ENCODE results near the gene MAP3K5.

MAP3K5 gene

GRCh38 chr6:136672144-136672543 is 120.1 kb downstream of the MAP3K5 start:
- in situ Hi-C loops (cut with MboI; ENCODE audit: low sequenced_read_pairs, unreplicated experiment) = no loop called here
- DNase-seq (ENCODE audit: low spot score) = no peak
- no peak for TF ChIP-seq CTCF (IDR thresholded peaks at IDR 0.05; ENCODE audit: borderline replicate concordance, control extremely low read depth, extremely low read depth, insufficient read depth, missing control alignments)

- TF ChIP-seq CTCF (IDR thresholded peaks at IDR 0.05; ENCODE audit: borderline replicate concordance, control extremely low read depth, extremely low read depth, insufficient read depth, missing control alignments) = no peak
- no peak for DNase-seq (ENCODE audit: low spot score)
- in situ Hi-C loops (cut with MboI; ENCODE audit: low sequenced_read_pairs, unreplicated experiment) = no loop called here
These were observed 123.0 kb downstream of the MAP3K5 start for GRCh38 chr6:136669299-136669699.

- TF ChIP-seq CTCF (IDR thresholded peaks at IDR 0.05; ENCODE audit: borderline replicate concordance, control extremely low read depth, extremely low read depth, insufficient read depth, missing control alignments) = no peak
- DNase-seq (ENCODE audit: low spot score) = no peak
- in situ Hi-C loops (cut with MboI; ENCODE audit: low sequenced_read_pairs, unreplicated experiment) = no loop called here
These were observed 123.7 kb downstream of the MAP3K5 start for GRCh38 chr6:136668571-136668970.

- no peak for TF ChIP-seq CTCF (IDR thresholded peaks at IDR 0.05; ENCODE audit: borderline replicate concordance, control extremely low read depth, extremely low read depth, insufficient read depth, missing control alignments)
These were observed 126.2 kb downstream of the MAP3K5 start for GRCh38 chr6:136666041-136666440.

GRCh38 chr6:136662347-136663237 is 129.7 kb downstream of the MAP3K5 start:
- in situ Hi-C loops (cut with MboI; ENCODE audit: low sequenced_read_pairs, unreplicated experiment) = no loop called here
- DNase-seq (ENCODE audit: low spot score) = no peak
- no peak for TF ChIP-seq CTCF (IDR thresholded peaks at IDR 0.05; ENCODE audit: borderline replicate concordance, control extremely low read depth, extremely low read depth, insufficient read depth, missing control alignments)

More at GRCh38 chr6:136666041-136666440, 126.2 kb downstream of the MAP3K5 start:
- in situ Hi-C loops (cut with MboI; ENCODE audit: low sequenced_read_pairs, unreplicated experiment) = no loop called here
- DNase-seq (ENCODE audit: low spot score) = no peak

GRCh38 chr6:136660727-136661126 is 131.6 kb downstream of the MAP3K5 start:
- DNase-seq (ENCODE audit: low spot score) = no peak
- in situ Hi-C loops (cut with MboI; ENCODE audit: low sequenced_read_pairs, unreplicated experiment) = no loop called here
- no peak for TF ChIP-seq CTCF (IDR thresholded peaks at IDR 0.05; ENCODE audit: borderline replicate concordance, control extremely low read depth, extremely low read depth, insufficient read depth, missing control alignments)
